Stimulated activated CD8-positive, alpha-beta memory T cell treated with anti-CD3 and anti-CD28 coated beads, Interleukin-7, amount 100 ng/mL, for 48 hours (primary cell): ENCODE data around the gene PALM3.

Experiments used
- DNase-seq, 2 donors: peaks; one replicate each; pipeline ENCODE4 v3.0.0-alpha.2; 2020; ENCODE audit warnings: low read depth in 1 of 2; ENCODE audit errors: extremely low read depth in 1 of 2

PALM3 gene, protein sequence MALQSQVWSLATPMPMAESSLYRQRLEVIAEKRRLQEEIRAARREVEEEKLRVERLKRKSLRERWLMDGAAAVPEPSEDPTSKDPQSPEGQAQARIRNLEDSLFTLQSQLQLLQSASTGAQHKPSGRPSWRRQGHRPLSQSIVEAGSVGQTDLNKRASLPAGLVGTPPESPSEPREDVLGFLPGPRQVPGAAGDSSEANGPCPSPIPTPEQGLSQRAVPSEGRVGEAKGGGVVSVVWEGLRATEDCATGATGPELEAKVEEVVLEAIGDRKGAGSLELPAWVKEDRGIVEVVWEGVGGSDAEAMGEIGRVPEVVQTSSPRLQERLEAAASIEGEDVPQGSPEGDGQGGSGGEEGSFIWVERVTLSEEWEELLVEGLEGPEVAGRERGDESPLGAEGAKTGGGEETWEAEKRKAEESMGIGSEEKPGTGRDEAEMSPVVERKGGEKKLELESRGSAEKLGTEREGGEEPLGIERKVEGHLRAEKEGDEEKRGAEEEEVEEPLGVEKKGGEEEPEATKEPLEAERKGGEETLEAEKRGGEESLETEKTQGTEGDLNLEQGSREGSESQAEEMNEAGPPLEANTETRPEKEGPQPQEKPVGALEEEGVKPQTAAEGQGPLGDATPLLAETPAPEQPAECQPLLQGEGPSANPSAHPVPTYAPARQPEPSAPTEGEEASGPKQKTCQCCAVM

GRCh38 chr19:14061751-14062557 is at the start of gene PALM3:
Gene PALM3 (minus strand): TSS chr19:14062076. CDS start chr19:14061980, 96 bp downstream.
- no peak for DNase-seq

DNA sequence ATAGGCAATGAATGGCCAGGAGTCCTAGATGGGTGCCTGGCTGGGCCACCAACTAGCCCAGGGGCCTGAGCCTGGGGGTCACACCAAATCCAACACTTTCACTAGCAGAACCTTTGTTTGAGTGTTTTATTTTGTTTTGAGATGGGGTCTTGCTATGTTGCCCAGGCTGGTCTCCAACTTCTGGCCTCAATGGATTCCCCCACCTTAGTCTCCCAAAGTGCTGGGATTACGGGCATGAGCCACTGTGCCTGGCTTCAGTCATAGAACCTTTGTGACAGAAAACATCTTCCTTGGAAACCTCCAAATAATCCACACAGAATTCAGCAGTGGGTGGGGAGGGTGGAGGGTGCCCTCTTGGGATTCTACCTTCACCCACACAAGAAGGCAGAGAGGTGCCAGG is 49.6 kb upstream of the PALM3 start:
- no peak for DNase-seq

- DNase-seq, result no peak
Observed at GRCh38 chr19:14110650-14111049, 48.8 kb upstream of the PALM3 start.

GRCh38 chr19:14107581-14108461 is 45.9 kb upstream of the PALM3 start:
- DNase-seq, result no peak

DNA sequence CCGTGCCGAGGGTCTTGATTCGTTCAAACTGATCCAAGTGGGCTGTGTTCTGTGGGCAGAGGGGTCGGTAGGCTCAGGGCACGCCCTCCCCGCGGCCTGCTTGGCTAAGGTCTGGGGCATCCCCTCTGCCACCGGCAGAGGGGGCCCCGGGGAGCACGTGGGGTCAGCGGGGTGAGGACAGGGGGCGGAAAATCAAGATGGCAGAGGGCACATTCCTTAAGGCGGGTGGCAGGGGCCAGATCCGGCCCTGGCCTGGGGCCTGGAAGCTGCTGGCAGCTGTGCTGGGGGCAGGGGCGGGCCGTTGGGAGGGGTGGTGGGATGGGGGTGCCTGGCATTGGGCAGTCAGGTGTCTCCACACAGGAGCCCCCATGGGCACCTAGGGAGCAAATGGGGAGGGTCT is 45.0 kb upstream of the PALM3 start:
- DNase-seq, result no peak

- no peak for DNase-seq
Observed at GRCh38 chr19:14105680-14106079, 43.8 kb upstream of the PALM3 start.

- DNase-seq, result no peak
Observed at GRCh38 chr19:14103310-14103709, 41.4 kb upstream of the PALM3 start.

- DNase-seq, result no peak
Observed at GRCh38 chr19:14102756-14103155, 40.9 kb upstream of the PALM3 start.

DNA sequence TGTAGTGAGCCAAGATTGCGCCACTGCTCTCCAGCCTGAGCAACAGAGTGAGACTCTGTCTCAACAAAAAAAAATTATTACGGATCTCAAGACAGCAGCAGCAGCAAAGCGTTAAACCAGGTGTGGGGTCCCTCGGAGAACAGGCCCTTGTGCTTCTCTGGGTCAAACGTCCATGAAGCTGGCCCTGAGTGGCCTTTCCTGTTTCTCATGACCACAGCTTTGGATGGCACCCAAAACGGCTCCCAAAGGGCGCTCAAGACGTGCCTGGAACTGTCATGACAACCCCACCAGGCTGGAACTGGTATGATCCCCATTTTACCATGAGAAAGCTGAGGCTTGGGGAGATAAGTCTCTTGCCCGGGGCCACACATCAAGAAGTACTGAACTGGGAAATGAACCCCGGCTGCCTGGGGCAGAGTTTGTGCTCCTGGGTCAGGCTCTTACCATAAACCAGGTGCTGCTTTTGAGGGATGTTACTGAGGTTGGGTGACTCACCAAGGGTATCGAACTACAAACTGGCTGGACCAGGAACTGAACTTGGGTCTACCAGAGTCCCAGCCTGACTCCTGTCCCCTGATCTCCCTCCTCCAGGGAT is 40.3 kb upstream of the PALM3 start:
- DNase-seq, result no peak

DNA sequence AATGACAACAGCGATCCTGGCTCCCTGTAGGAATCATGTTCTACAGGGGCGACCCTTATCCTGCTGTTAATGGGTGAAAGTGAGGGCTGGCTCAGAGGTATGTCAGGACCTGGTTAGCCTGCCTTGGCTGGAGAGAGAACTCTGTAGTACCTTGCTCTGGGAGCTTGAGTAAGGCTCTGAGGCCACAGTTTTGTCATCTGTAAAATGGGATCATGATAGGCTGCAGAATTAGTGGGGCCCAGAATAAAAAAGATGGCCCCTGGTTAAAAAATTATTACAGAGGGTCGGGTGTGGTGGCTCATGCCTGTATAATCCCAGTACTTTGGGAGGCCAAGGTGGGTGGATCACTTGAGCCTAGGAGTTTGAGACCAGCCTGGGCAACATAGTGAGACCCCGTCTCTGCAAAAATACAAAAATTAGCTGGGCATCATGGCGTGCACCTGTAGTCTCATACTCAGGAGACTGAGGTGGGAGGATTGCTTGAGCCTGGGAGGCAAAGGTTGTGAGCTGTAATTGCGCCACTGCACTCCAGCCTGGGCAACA is 39.2 kb upstream of the PALM3 start:
- DNase-seq, result no peak

- DNase-seq, result no peak
Observed at GRCh38 chr19:14097532-14098151, 35.8 kb upstream of the PALM3 start.

DNA sequence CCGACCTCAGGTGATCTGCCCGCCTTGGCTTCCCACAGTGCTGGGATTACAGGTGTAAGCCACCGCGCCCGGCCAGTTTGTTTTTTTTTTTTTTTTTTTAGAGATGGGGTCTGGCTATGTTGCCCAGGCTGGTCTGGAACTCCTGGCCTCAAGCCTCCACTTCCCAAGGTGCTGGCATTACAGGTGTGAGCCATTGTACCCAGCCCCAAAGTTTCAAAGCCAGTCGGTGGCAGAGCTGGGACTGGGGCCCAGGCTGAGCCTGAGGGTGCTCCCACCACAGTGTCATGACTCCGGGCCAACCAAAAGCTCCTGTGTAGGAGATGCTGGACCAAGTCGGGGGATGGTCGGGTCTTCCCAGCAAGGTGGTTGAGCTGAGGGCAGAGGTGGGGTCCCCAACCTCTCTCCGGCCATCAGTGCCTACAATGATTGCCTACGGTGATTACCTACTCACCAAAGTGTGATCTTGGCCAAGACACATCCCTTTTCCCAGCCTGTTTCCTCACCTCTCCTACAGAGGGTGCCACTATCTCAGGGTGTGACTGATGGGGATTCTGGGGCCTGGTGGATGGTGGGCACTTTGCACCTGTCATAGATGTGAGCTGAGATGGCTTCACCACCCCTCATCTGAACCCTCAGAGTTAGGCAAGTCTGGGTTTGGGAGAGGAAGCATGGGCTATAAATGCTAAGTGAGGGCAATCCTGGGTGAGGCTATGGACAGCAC is 34.6 kb upstream of the PALM3 start:
- DNase-seq, result no peak

GRCh38 chr19:14094854-14095253 is 33.0 kb upstream of the PALM3 start:
- no peak for DNase-seq

DNA sequence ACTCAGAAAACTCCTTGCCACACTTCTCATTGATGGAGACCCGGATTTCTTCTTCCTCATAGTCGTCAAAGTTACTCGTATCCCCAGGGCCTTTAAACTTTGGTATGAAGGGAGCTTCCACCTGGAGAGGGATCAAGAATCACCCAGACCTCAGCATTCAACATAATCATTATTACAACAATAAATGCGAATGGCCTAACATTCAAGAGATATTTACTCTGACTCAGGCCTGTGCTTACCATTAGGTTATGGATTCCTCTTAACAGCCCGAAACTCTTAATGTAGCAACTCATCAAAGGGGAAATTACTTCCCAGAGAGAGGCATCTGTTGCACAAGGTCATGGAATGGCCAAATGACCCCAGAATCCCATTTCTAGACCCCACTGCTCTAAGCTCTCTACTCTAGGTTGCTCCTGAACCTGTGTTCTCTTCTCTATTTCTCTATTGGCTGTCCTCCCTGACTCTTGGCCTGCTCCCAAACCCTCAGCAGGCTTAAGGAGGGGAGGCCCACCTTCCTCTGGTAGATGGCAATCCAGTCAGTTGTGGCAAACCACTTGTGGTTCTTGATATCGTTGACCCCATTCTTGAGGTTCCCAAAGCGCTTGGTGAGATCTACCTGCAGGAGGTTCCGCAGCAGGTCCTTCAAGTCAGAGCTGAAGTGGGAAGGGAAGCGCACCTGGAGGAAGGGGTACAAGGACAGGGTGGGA is 31.4 kb upstream of the PALM3 start:
- no peak for DNase-seq

- DNase-seq, result no peak
Observed at GRCh38 chr19:14091813-14092462, 30.1 kb upstream of the PALM3 start.

DNA sequence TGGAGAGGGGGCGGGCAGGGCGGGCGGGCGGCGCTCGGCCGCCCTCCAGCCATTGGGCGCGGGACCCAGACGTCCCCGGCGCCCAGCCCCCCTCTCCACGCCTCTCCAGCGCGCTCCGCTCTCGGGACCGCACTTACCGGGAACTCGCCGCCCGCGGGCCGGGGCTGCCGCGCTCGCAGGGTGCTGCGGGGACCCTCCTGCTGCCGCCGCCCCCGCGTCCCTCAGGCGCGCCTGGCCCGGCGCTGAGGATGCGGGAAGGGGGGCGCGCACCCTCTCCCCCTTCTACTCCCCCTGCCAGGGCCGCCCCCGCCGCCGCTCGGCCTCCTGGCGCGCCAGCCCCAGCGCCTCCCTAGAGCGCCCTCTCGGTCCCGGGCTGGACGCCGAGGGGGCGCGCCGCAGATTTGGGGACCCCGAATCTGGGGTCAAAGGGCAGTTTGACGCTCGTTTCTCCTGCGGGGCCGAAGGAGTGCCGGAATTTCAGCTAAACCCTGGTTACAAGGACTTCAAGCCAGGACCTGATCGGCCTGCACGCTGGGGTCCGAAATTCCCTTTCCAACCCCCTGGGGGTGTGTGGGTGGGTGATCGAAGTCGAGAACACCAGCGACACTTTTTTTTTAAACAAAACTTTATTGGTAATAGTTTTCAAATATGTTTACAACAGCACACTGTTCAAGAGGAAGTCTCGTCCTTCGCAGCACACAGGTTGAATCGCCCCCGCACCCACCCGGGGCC is 29.4 kb upstream of the PALM3 start:
- peak; percentile 25 to 57 for DNase-seq

DNA sequence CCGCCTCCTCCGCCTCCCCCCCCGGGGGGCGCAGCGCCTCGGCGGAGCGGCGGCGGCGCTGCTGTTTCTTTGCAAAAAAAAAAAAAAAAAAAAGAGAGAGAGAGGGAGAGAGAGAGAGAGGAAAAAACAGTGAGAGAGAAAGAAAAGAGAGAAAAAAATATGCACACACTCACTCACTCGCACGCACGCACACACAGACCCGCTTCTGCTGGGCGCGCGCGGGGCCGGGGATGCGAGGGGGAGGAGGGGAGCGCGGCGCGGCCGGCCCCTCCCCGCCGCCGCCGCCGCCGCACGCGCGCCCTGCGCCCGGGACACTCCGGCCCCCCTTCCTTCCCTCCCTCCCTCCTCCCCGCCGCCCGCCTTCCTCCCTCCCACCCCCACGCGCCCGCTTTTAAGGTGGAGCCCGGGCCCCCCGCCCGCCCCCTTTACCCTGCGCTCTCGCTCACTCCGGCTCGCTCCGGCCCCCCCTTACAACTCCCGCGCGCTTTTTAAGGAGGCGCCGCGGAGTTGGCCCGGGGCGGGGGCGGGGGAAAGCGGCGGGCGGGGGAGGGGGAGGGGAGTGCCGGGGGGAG is 28.7 kb upstream of the PALM3 start, which contains the start of gene SAMD1:
TSS of gene SAMD1 (minus strand) at position 243 of the 572 bp plus-strand sequence.
- peak; percentile 64 to 71 for DNase-seq
